K562 (cell line): ENCODE data around the gene CPVL.

ENCODE experiments used
- ESRRA ChIP-seq: fragments of 450-650 bp; IDR thresholded peaks from 2 replicates; pipeline ENCODE4 v1.6.1; 2014; ENCODE audit warnings: low read depth, mild to moderate bottlenecking, moderate library complexity, borderline replicate concordance
- ZNF212 ChIP-seq: fragments of 450-650 bp; formaldehyde crosslinking; IDR thresholded peaks from 2 replicates; pipeline ENCODE4 v1.4.0; 2020; ENCODE audit warnings: mild to moderate bottlenecking
- TF ChIP-seq, protein P1 (sequence below): fragments of 450-650 bp; IDR thresholded peaks from 2 replicates; pipeline ENCODE4 v1.6.1; 2016; ENCODE audit warnings: borderline replicate concordance

GRCh38 chr7:28961972-28962371, 184.4 kb downstream of the CPVL start:
- TF ChIP-seq, protein P1, sequence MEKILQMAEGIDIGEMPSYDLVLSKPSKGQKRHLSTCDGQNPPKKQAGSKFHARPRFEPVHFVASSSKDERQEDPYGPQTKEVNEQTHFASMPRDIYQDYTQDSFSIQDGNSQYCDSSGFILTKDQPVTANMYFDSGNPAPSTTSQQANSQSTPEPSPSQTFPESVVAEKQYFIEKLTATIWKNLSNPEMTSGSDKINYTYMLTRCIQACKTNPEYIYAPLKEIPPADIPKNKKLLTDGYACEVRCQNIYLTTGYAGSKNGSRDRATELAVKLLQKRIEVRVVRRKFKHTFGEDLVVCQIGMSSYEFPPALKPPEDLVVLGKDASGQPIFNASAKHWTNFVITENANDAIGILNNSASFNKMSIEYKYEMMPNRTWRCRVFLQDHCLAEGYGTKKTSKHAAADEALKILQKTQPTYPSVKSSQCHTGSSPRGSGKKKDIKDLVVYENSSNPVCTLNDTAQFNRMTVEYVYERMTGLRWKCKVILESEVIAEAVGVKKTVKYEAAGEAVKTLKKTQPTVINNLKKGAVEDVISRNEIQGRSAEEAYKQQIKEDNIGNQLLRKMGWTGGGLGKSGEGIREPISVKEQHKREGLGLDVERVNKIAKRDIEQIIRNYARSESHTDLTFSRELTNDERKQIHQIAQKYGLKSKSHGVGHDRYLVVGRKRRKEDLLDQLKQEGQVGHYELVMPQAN, result no peak
- TF ChIP-seq ZNF212 (CRISPR knock-in tag), result no peak
- TF ChIP-seq ESRRA, result no peak
